PC-3 (cell line): ENCODE measurements around the gene MAJIN. TPM values are rescaled to one million over a fixed set of nuclear protein-coding genes. Genes with fewer than 3 reads are reported as not detected.

Source experiments
- ATAC-seq: fragments of 200-7000 bp; cut with Tn5 transposase; 2 replicates; pipeline ENCODE4 v1.9.1; 2020; ENCODE audit warnings: mild to moderate bottlenecking, moderate library complexity
- BruUV-seq: library from RNA; stranded (reverse); fragments of 400-500 nt; replicated peaks from 2 replicates; lab custom pipeline; 2021; lab: Mats Ljungman, UMichigan
- CTCF ChIA-PET: fragments of 300-600 bp; sonication (Branson Sonifier 250); formaldehyde crosslinking; loops from one replicate; lab custom pipeline; 2022; ENCODE audit warnings: antibody characterized with exemption; lab: Charles Lee
- POLR2A ChIA-PET: fragments of 300-600 bp; sonication (Branson Sonifier 250); formaldehyde crosslinking; loops from one replicate; lab custom pipeline; 2022; ENCODE audit warnings: antibody characterized with exemption; ENCODE audit not compliant: unreplicated experiment; lab: Charles Lee
- DNase-seq: peaks from one replicate; pipeline ENCODE4 v3.0.0-alpha.2; 2015
- H2AFZ ChIP-seq: fragments of 300-600 bp; sonication (generic); 2 replicates; pipeline ENCODE4 v1.6.0; 2016; ENCODE audit warnings: antibody characterized with exemption, low read length
- H3F3A ChIP-seq: fragments of 300-600 bp; sonication (generic); one replicate; pipeline ENCODE4 v1.6.0; 2017; ENCODE audit warnings: antibody characterized with exemption, low read length, control low read depth, mild to moderate bottlenecking; ENCODE audit not compliant: unreplicated experiment
- H3K27ac ChIP-seq: fragments of 300-600 bp; sonication (generic); 2 replicates; pipeline ENCODE4 v1.5.1; 2016; ENCODE audit warnings: mild to moderate bottlenecking, low read length
- H3K27me3 ChIP-seq: fragments of 300-600 bp; sonication (generic); 2 replicates; pipeline ENCODE4 v1.6.1; 2016; ENCODE audit warnings: low read length, mixed read lengths
- H3K36me3 ChIP-seq: fragments of 300-600 bp; sonication (generic); 2 replicates; pipeline ENCODE4 v1.6.1; 2016; ENCODE audit warnings: low read depth, mixed run types, low read length, mixed read lengths
- H3K4me1 ChIP-seq: fragments of 300-600 bp; sonication (generic); 2 replicates; pipeline ENCODE4 v1.5.1; 2016; ENCODE audit warnings: low read length; ENCODE audit not compliant: insufficient read depth
- H3K4me2 ChIP-seq: fragments of 300-600 bp; sonication (generic); 2 replicates; pipeline ENCODE4 v1.6.0; 2016; ENCODE audit warnings: low read length
- H3K4me3 ChIP-seq: fragments of 300-600 bp; sonication (generic); 2 replicates; pipeline ENCODE4 v1.5.1; 2016; ENCODE audit warnings: mild to moderate bottlenecking, low read length, mixed read lengths
- H3K79me2 ChIP-seq: fragments of 300-600 bp; sonication (generic); 2 replicates; pipeline ENCODE4 v1.6.1; 2017; ENCODE audit warnings: low read length, mixed read lengths
- H3K9ac ChIP-seq: fragments of 300-600 bp; sonication (generic); 2 replicates; pipeline ENCODE4 v1.6.0; 2016; ENCODE audit warnings: mild to moderate bottlenecking, low read length
- H3K9me2 ChIP-seq: fragments of 300-600 bp; sonication (generic); replicated peaks from 2 replicates; pipeline ENCODE4 v1.6.1; 2016; ENCODE audit warnings: mixed run types, low read length, mixed read lengths
- H3K9me3 ChIP-seq: fragments of 300-600 bp; sonication (generic); 2 replicates; pipeline ENCODE4 v1.6.1; 2016; ENCODE audit warnings: low read length, mixed read lengths
- H4K20me1 ChIP-seq: fragments of 300-600 bp; sonication (generic); 2 replicates; pipeline ENCODE4 v1.6.1; 2016; ENCODE audit warnings: low read length, mixed read lengths
- EZH2 ChIP-seq: fragments of 300-600 bp; sonication (generic); IDR thresholded peaks from one replicate; pipeline ENCODE4 v1.6.1; 2017; ENCODE audit warnings: antibody characterized with exemption, mild to moderate bottlenecking, low read length; ENCODE audit not compliant: unreplicated experiment
- EZH2phosphoT487 ChIP-seq: fragments of 300-600 bp; sonication (generic); IDR thresholded peaks from 2 replicates; pipeline ENCODE4 v1.6.1; 2018; ENCODE audit warnings: mild to moderate bottlenecking, antibody characterized with exemption, low read length, borderline replicate concordance
- intact Hi-C: fragments of 100-400 bp; cut with micrococcal nuclease; formaldehyde crosslinking; loops from 2 replicates; pipeline ENCODE4 v1.9.0; 2023
- total RNA-seq: library from RNA; depleted of rRNA; stranded (reverse); fragments of >200 nt; gene quantifications from 2 replicates; pipeline ENCODE4 v1.2.3, GENCODE V29; 2014
- TF ChIP-seq, protein P1 (sequence below): fragments of 300-600 bp; sonication (generic); conservative IDR thresholded peaks from 2 replicates; pipeline ENCODE4 v1.5.1; 2017; ENCODE audit warnings: antibody characterized with exemption, low read depth, mild to moderate bottlenecking, low read length

MAJIN gene
- total RNA-seq, 1 experiment from 2014 or later: not detected

DNA sequence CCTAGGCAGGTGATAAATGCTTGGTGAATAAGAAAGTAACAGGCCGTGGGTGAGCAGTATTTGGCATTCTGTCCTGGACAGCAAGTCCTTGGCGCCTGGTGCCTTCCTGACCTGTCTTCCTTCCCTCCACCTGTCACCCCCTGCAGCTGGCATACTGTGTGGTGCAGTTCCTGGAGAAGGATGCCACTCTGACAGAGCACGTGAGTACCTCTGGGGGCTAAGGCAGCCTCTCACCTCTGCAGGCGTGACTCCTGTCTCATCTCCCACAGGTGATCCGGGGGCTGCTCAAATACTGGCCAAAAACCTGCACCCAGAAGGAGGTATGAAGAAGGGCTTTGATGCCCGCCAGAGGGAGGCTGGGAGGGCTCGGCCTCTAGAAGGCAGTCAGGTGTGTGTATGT is 40.6 kb downstream of the MAJIN start:
- no peak overlapping the region for H3K4me3 ChIP-seq
- no peaks in the 10 kb centered on the region for H3K27me3 ChIP-seq
- H3K9me2 ChIP-seq: no peaks in the 10 kb centered on the region
- no peak overlapping the region for H2AFZ ChIP-seq
- H3K9me3 ChIP-seq: no peaks in the 10 kb centered on the region
- ATAC-seq (no peak), DNase-seq (no peak)
- H3K27ac ChIP-seq: no peak overlapping the region
- H3K36me3 ChIP-seq: peaks cover 10% of the 10 kb centered on the region
- H3F3A ChIP-seq: no peaks in the 10 kb centered on the region
- ChIA-PET CTCF (no interaction called here), POLR2A (no interaction called here)
- H3K4me2 ChIP-seq: no peak overlapping the region
- no peak overlapping the region for H3K9ac ChIP-seq
- intact Hi-C loops: no loop called here
- TF ChIP-seq, protein P1, sequence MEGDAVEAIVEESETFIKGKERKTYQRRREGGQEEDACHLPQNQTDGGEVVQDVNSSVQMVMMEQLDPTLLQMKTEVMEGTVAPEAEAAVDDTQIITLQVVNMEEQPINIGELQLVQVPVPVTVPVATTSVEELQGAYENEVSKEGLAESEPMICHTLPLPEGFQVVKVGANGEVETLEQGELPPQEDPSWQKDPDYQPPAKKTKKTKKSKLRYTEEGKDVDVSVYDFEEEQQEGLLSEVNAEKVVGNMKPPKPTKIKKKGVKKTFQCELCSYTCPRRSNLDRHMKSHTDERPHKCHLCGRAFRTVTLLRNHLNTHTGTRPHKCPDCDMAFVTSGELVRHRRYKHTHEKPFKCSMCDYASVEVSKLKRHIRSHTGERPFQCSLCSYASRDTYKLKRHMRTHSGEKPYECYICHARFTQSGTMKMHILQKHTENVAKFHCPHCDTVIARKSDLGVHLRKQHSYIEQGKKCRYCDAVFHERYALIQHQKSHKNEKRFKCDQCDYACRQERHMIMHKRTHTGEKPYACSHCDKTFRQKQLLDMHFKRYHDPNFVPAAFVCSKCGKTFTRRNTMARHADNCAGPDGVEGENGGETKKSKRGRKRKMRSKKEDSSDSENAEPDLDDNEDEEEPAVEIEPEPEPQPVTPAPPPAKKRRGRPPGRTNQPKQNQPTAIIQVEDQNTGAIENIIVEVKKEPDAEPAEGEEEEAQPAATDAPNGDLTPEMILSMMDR: no peak
- H4K20me1 ChIP-seq: no peaks in the 10 kb centered on the region
- no peaks in the 10 kb centered on the region for H3K79me2 ChIP-seq
- BruUV-seq: no TSS peak
- H3K4me1 ChIP-seq: no peaks in the 10 kb centered on the region

DNA sequence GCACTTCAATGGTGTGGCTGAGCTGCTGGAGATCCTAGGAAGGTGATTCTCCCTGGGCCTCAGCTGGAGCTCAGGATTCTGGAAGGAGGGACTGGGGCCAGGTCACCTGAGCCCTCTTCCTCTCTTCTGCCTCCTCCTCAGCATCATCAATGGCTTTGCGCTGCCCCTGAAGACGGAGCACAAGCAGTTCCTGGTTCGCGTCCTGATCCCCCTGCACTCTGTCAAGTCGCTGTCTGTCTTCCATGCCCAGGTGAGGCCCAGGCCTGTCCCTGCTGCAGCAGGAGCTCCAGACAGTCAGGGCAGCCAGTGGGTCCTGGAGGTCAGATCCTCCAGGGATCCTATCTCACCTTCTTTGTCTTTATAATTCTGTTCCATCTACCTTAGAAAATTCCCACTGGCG is 41.6 kb downstream of the MAJIN start:
- no peaks in the 10 kb centered on the region for H3K9me2 ChIP-seq
- ATAC-seq (no peak), DNase-seq (no peak)
- ChIA-PET CTCF (no interaction called here), POLR2A (no interaction called here)
- no peaks in the 10 kb centered on the region for H3K9me3 ChIP-seq
- BruUV-seq: no TSS peak
- no peaks in the 10 kb centered on the region for H4K20me1 ChIP-seq
- H3F3A ChIP-seq: no peaks in the 10 kb centered on the region
- no peak overlapping the region for H3K9ac ChIP-seq
- H3K4me1 ChIP-seq: peaks cover 1% of the 10 kb centered on the region; the same call in 1 of the 2 replicates
- no peak overlapping the region for H3K4me3 ChIP-seq
- no peaks in the 10 kb centered on the region for H3K79me2 ChIP-seq
- no peaks in the 10 kb centered on the region for H3K27me3 ChIP-seq
- H3K36me3 ChIP-seq: peaks cover 10% of the 10 kb centered on the region
- intact Hi-C loops: no loop called here
- TF ChIP-seq, protein P1: no peak
- TF ChIP-seq EZH2: no peak
- TF ChIP-seq EZH2phosphoT487: no peak
- no peak overlapping the region for H3K4me2 ChIP-seq
- no peak overlapping the region for H2AFZ ChIP-seq
- H3K27ac ChIP-seq: no peak overlapping the region

DNA sequence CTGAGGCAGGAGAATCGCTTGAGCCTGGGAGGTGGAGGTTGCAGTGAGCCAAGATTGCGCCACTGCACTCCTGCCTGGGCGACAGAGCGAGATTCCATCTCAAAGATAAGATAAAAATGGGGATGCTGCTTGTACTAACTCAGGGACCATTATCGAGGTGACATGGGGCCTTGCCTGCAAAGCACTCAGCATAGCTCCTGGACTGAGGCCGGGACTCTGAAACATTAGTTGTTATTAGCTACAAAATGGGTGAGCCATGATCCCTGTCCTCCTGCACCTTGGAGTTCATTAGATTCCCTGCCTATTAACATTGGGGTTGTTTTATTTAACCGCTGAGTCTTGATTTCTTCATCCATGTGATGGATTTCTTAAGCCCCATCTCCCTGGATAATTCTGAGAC is 42.3 kb downstream of the MAJIN start:
- Histone ChIP-seq H3K79me2 (peaks cover 4% of the 10 kb centered on the region; the same call in 1 of the 2 replicates), H3K36me3 (peaks cover 10% of the 10 kb centered on the region), H3K9ac (no peak overlapping the region), H3K4me1 (peaks cover 6% of the 10 kb centered on the region; the same call in 1 of the 2 replicates), H3K27me3 (no peaks in the 10 kb centered on the region), H3K9me3 (no peaks in the 10 kb centered on the region), H3K4me3 (no peak overlapping the region), H2AFZ (no peak overlapping the region), H3K9me2 (no peaks in the 10 kb centered on the region), H3K4me2 (no peak overlapping the region), H4K20me1 (no peaks in the 10 kb centered on the region), H3K27ac (no peak overlapping the region), H3F3A (no peaks in the 10 kb centered on the region)
- POLR2A ChIA-PET: no interaction called here
- no TSS peak for BruUV-seq
- intact Hi-C loops: no loop called here
- CTCF ChIA-PET: no interaction called here
- ATAC-seq (no peak), DNase-seq (no peak)
- no peak for TF ChIP-seq EZH2phosphoT487
